ENCODE results near the gene PEX1. TPM values are rescaled to one million over a fixed set of nuclear protein-coding genes. Genes with fewer than 3 reads are reported as not detected.

The PEX1 gene
- total and polyA plus RNA-seq, 2 of the 4 experiments (the other 2 are of a cell fraction): 8.1 to 12.7 TPM

DNA sequence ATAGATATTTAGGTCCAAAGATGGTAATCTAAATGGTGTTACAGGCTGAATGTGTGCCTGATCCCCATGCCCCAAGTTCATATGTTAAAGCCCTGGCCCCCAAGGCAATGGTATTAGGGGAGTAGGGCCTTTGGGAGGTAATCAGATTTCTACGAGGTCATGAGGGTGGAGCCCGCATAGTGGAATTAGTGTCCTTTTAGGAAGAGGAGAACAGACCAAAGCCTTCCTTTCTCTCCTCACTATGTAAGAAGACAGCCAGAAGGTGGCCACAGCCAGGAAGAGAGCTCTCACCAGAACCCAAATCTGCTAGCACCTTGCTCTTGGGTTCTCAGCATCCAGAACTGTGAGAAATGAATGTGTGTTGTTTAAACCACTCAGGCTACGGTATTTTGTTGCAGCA, 65.8 kb downstream of the PEX1 start:
- in situ Hi-C loops (cut with MboI; ENCODE audit: low sequenced_read_pairs): no loop called here
- intact Hi-C loops (cut with micrococcal nuclease): no loop called here

More for the DNA sequence above, 65.8 kb downstream of the PEX1 start:
- POLR2A ChIA-PET (ENCODE audit: unreplicated experiment): no interaction called here
- no peaks in the 10 kb centered on the region for H3K4me1 ChIP-seq (ENCODE audit: control insufficient read depth, insufficient read depth, low read length)
- H3K4ac ChIP-seq (ENCODE audit: low read depth, low read length): no peak overlapping the region
- no peak overlapping the region for H2AK5ac ChIP-seq (ENCODE audit: low read depth, low read length)
- dilution Hi-C loops (cut with HindIII; ENCODE audit: low sequenced_read_pairs, unreplicated experiment): no loop called here
- H3K79me1 ChIP-seq (ENCODE audit: low read depth in 1 of 2, low read length in 2 of 2): no peaks in the 10 kb centered on the region
- CTCF ChIA-PET: no interaction called here
- ATAC-seq (ENCODE audit: low read depth) (no peak), DNase-seq (no peak)
- TF ChIP-seq RFX5 (IDR thresholded peaks at IDR 0.05; ENCODE audit: low read depth, low read length) (no peak), CTCF (conservative IDR thresholded peaks at IDR 0.05; ENCODE audit: low read depth, low read length) (no peak), CHD1 (IDR thresholded peaks at IDR 0.05; ENCODE audit: low read depth, low read length) (no peak), POLR2A (IDR thresholded peaks at IDR 0.05; ENCODE audit: low read depth, low read length) (no peak), CEBPB (IDR thresholded peaks at IDR 0.05; ENCODE audit: low read depth, low read length) (no peak)
- TF ChIP-seq, protein P1, sequence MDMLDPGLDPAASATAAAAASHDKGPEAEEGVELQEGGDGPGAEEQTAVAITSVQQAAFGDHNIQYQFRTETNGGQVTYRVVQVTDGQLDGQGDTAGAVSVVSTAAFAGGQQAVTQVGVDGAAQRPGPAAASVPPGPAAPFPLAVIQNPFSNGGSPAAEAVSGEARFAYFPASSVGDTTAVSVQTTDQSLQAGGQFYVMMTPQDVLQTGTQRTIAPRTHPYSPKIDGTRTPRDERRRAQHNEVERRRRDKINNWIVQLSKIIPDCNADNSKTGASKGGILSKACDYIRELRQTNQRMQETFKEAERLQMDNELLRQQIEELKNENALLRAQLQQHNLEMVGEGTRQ (IDR thresholded peaks at IDR 0.05; ENCODE audit: low read depth, low read length): no peak
- no peak overlapping the region for H4K5ac ChIP-seq (ENCODE audit: low read depth, low read length)
- no peak overlapping the region for H3K14ac ChIP-seq (replicated peaks; ENCODE audit: low read depth, low read length)
- H2BK5ac ChIP-seq (ENCODE audit: low read depth, low read length, poor library complexity, severe bottlenecking): no peak overlapping the region
- H3K23ac ChIP-seq (ENCODE audit: low read depth, low read length): no peak overlapping the region
- no peaks in the 10 kb centered on the region for H3K27me3 ChIP-seq (ENCODE audit: control insufficient read depth, insufficient read depth, low read length)
- no peak overlapping the region for H3K56ac ChIP-seq (ENCODE audit: extremely low read depth, insufficient read depth, low read length)
- no peak overlapping the region for H3K27ac ChIP-seq (ENCODE audit: insufficient read depth, low read length)
- 100% methylated on average over 1 of the region's 3 CpGs; no CpG with 5 or more reads in 1 of the 2 experiments for WGBS, 2 experiments (ENCODE audit: extremely low coverage in 2 of 2, insufficient read length in 1 of 2)
- no peak overlapping the region for H2BK120ac ChIP-seq (ENCODE audit: low read depth, low read length)
- BruUV-seq (replicated peaks): no TSS peak
- no peaks in the 10 kb centered on the region for H4K20me1 ChIP-seq (ENCODE audit: insufficient read depth, low read length)
- H3K4me3 ChIP-seq (ENCODE audit: insufficient read depth, low read depth, low read length): no peak overlapping the region
- no peak overlapping the region for H2BK15ac ChIP-seq (ENCODE audit: low read depth, low read length)
- H3K4me2 ChIP-seq (ENCODE audit: low read depth, low read length): no peak overlapping the region
- no peak overlapping the region for H2AFZ ChIP-seq (replicated peaks; ENCODE audit: low read length, poor library complexity)
- no peak overlapping the region for H2AK9ac ChIP-seq (replicated peaks; ENCODE audit: low read depth, low read length, poor library complexity)
- H3K18ac ChIP-seq (ENCODE audit: low read depth, low read length): no peak overlapping the region
- H4K8ac ChIP-seq (ENCODE audit: low read depth in 2 of 2, low read length in 2 of 2): no peak overlapping the region
- peaks cover 2% of the 10 kb centered on the region; the same call in 1 of the 2 replicates for H3K9me1 ChIP-seq (ENCODE audit: insufficient read depth, low read length)
- no peak overlapping the region for H2BK20ac ChIP-seq (ENCODE audit: low read depth, low read length)
- peaks cover 1% of the 10 kb centered on the region; the same call in 1 of the 2 replicates for H3K36me3 ChIP-seq (ENCODE audit: control insufficient read depth, insufficient read depth, low read length)
- H4K91ac ChIP-seq (ENCODE audit: insufficient read depth, low read depth, low read length): no peak overlapping the region
- H3K9ac ChIP-seq (ENCODE audit: low read depth, low read length): no peak overlapping the region
- no peaks in the 10 kb centered on the region for H3K9me3 ChIP-seq (ENCODE audit: control insufficient read depth, insufficient read depth, low read length)

All from IMR-90 (cell line).